Ammon's horn (tissue), 1 donor: ENCODE measurements around the gene RBFOX1.

ENCODE experiments used
- DNase-seq: peaks from one replicate; pipeline ENCODE4 v3.0.0-alpha.2; 2016; ENCODE audit warnings: low spot score

Gene RBFOX1

GRCh38 chr16:7420843-7421242 is 88.2 kb downstream of the RBFOX1 start:
- DNase-seq: no peak

GRCh38 chr16:7421578-7421977 is 88.9 kb downstream of the RBFOX1 start:
- DNase-seq: no peak

GRCh38 chr16:7422036-7422888 is 89.6 kb downstream of the RBFOX1 start:
- no peak for DNase-seq

GRCh38 chr16:7423434-7424044 is 90.9 kb downstream of the RBFOX1 start:
- no peak for DNase-seq

- DNase-seq: no peak
Observed at GRCh38 chr16:7426161-7426560, 93.5 kb downstream of the RBFOX1 start.

GRCh38 chr16:7431723-7432122 is 99.1 kb downstream of the RBFOX1 start:
- no peak for DNase-seq

GRCh38 chr16:7436306-7436705 is 103.7 kb downstream of the RBFOX1 start:
- DNase-seq: no peak

GRCh38 chr16:7437135-7437804 is 104.6 kb downstream of the RBFOX1 start:
- DNase-seq: no peak

- no peak for DNase-seq
Observed at GRCh38 chr16:7437843-7438242, 105.2 kb downstream of the RBFOX1 start.

- DNase-seq: no peak
Observed at GRCh38 chr16:7438601-7439000, 106.0 kb downstream of the RBFOX1 start.

GRCh38 chr16:7439518-7439917 is 106.9 kb downstream of the RBFOX1 start:
- DNase-seq: no peak

- no peak for DNase-seq
Observed at GRCh38 chr16:7440886-7441400, 108.3 kb downstream of the RBFOX1 start.

GRCh38 chr16:7442050-7442449 is 109.4 kb downstream of the RBFOX1 start:
- DNase-seq: no peak

- no peak for DNase-seq
Observed at GRCh38 chr16:7443142-7443541, 110.5 kb downstream of the RBFOX1 start.

GRCh38 chr16:7443648-7444365 is 111.2 kb downstream of the RBFOX1 start:
- DNase-seq: no peak

GRCh38 chr16:7449306-7449705 is 116.7 kb downstream of the RBFOX1 start:
- DNase-seq: no peak

GRCh38 chr16:7449808-7450207 is 117.2 kb downstream of the RBFOX1 start:
- no peak for DNase-seq

GRCh38 chr16:7450440-7450839 is 117.8 kb downstream of the RBFOX1 start:
- DNase-seq: no peak

GRCh38 chr16:7452090-7452489 is 119.4 kb downstream of the RBFOX1 start:
- DNase-seq: no peak

- no peak for DNase-seq
Observed at GRCh38 chr16:7456211-7456610, 123.6 kb downstream of the RBFOX1 start.

- DNase-seq: no peak
Observed at GRCh38 chr16:7458144-7458543, 125.5 kb downstream of the RBFOX1 start.

GRCh38 chr16:7470344-7470743 is 137.7 kb downstream of the RBFOX1 start:
- no peak for DNase-seq
